PFSK-1 (cell line): ENCODE measurements around the gene ACOT12.

Experiments used
- FOXP2 ChIP-seq: optimal IDR thresholded peaks from 2 replicates; pipeline ENCODE3; 2011; ENCODE audit warnings: borderline replicate concordance, control low read depth, inconsistent platforms; ENCODE audit not compliant: insufficient read depth; ENCODE audit errors: extremely low read length, extremely low read depth
- POLR2AphosphoS5 ChIP-seq: IDR thresholded peaks from 2 replicates; pipeline ENCODE4 v1.6.1; 2012; ENCODE audit warnings: low read depth, mild to moderate bottlenecking, control low read depth, low read length, moderate library complexity
- REST ChIP-seq, 2 experiments: IDR thresholded peaks; 2 replicates each; pipeline versions ENCODE4 v1.6.1 to v1.8.0; 2011 to 2012; ENCODE audit warnings: low read depth in 2 of 2, low read length in 2 of 2, control low read depth in 1 of 2, inconsistent platforms in 1 of 2, mild to moderate bottlenecking in 1 of 2, moderate library complexity in 1 of 2; ENCODE audit not compliant: insufficient read depth in 1 of 2
- SIN3A ChIP-seq: IDR thresholded peaks from 2 replicates; pipeline ENCODE4 v1.6.1; 2012; ENCODE audit warnings: mild to moderate bottlenecking, low read length, moderate library complexity, borderline replicate concordance; ENCODE audit not compliant: insufficient read depth
- TAF1 ChIP-seq: IDR thresholded peaks from 2 replicates; pipeline ENCODE4 v1.6.1; 2012; ENCODE audit warnings: low read length, control low read depth, borderline replicate concordance; ENCODE audit not compliant: insufficient read depth

The ACOT12 gene

DNA sequence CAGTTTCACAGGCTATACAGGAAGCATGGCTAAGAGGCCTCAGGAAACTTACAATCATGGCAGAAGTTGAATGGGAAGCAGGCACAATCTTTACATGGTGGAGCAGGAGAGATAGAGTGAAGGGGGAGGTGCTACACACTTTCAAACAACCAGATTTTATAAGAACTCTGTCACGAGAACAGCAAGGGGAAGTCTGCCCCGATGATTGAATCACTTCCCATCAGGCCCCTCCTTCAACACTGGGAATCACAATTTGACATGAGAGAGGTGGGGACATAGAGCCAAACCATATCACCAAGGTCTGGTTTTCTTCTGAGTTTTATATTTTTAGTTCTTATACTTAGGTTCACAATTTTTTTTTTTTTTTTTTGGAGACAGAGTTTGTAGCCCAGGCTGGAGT lies 76.4 kb downstream of the ACOT12 start:
- TF ChIP-seq REST (IDR thresholded peaks at IDR 0.05; ENCODE audit: insufficient read depth in 1 of 2, low read depth in 2 of 2, low read length in 2 of 2) (no peak), POLR2AphosphoS5 (no peak), TAF1 (no peak), FOXP2 (no peak), SIN3A (no peak)

DNA sequence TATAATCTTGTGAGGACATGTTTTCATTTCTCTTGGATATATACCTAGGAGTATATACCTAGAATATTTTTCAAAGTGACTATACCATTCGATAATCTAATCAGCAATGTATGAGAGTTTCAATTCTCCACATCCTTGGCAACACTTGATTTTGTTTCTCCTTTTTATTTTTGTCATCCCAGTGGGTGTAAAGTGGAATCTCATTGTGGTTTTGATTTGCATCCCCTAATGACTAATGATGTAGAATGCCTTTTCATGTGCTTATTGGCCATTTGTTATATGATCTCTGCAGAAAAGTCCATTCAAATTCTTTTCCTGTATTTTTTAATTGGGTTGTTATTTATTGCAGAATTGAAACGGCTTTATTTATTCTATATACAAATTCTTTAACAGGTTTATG lies 77.4 kb downstream of the ACOT12 start:
- no peak for TF ChIP-seq TAF1
- no peak for TF ChIP-seq FOXP2

DNA sequence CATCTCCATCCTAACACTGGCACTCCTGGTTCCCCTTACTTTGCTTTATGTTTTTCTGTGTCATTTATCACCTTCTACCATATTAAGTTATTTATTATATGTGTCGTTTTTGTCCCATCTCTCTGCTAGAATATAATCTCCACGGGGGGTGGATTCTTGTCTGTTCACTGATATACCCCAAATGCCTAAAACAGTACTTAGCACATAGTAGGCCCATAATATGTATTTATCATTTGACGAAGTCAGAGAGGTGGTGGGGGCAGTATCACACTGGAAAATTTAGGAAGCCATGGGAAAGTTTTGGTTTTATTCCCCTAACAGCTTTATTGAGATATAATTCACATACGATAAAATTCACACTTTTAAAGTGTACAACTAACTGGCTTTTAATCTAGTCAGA lies 78.1 kb downstream of the ACOT12 start:
- TF ChIP-seq TAF1 = no peak
- TF ChIP-seq POLR2AphosphoS5 = no peak
- TF ChIP-seq FOXP2 = no peak
- TF ChIP-seq REST (IDR thresholded peaks at IDR 0.05; ENCODE audit: insufficient read depth in 1 of 2, low read depth in 2 of 2, low read length in 2 of 2) = no peak
- no peak for TF ChIP-seq SIN3A

DNA sequence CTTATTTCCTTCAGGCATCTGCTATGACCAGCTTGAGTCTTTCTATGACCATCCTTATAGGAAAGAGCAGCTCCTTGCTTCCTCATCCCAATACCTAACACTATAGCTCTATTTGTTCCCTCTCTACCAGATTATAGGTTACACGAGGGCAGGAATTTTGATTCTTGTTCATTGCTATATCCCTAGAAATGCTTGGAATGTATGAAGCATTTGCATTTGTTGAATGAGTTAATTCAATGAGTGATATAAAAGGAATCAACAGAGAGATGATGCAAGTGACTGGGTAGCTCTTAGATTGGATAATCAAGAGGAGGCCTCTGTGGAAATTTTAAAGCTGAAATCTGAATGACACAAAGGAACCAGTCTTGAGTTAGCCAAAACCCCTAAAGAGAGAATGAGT lies 78.6 kb downstream of the ACOT12 start:
- TF ChIP-seq REST (IDR thresholded peaks at IDR 0.05; ENCODE audit: insufficient read depth in 1 of 2, low read depth in 2 of 2, low read length in 2 of 2) (no peak), FOXP2 (no peak), POLR2AphosphoS5 (no peak), TAF1 (no peak), SIN3A (no peak)

GRCh38 chr5:81314581-81314980 lies 79.4 kb downstream of the ACOT12 start:
- TF ChIP-seq SIN3A (no peak), POLR2AphosphoS5 (no peak), TAF1 (no peak), FOXP2 (no peak), REST (IDR thresholded peaks at IDR 0.05; ENCODE audit: insufficient read depth in 1 of 2, low read depth in 2 of 2, low read length in 2 of 2) (no peak)
